ENCODE data around the gene TNRC18.

- 0 out of 2 replicates have a peak, but pooled peaks have one; percentile 17 for TF ChIP-seq HMGXB4 (CRISPR knock-in tag; IDR thresholded peaks at IDR 0.05)
- no peak for TF ChIP-seq CTCF (IDR thresholded peaks at IDR 0.05 in 2 of 3, conservative IDR thresholded peaks at IDR 0.05 in 1 of 3; ENCODE audit: insufficient read depth in 2 of 3, low read depth in 1 of 3, low read length in 3 of 3)
- TF ChIP-seq ZSCAN29 (IDR thresholded peaks at IDR 0.05), result no peak
- no peak for TF ChIP-seq MAFK (IDR thresholded peaks at IDR 0.05; ENCODE audit: low read length)
- TF ChIP-seq OTX1 (CRISPR knock-in tag; IDR thresholded peaks at IDR 0.05), result no peak
- no peak for TF ChIP-seq E2F8 (IDR thresholded peaks at IDR 0.05; ENCODE audit: low read depth, partially characterized antibody)
- no peak for TF ChIP-seq ZNF280A (IDR thresholded peaks at IDR 0.05; ENCODE audit: low read depth, partially characterized antibody)
- no peak for TF ChIP-seq DIDO1 (tag; IDR thresholded peaks at IDR 0.05; ENCODE audit: low read depth)
- TF ChIP-seq U2AF2 (optimal IDR thresholded peaks at IDR 0.05; ENCODE audit: low read depth, low read length), result no peak
- no peak for TF ChIP-seq HNRNPUL1 (IDR thresholded peaks at IDR 0.05; ENCODE audit: low read length)
- no peak for TF ChIP-seq EZH2 (IDR thresholded peaks at IDR 0.05; ENCODE audit: borderline replicate concordance, low read depth, low read length)
- no peak for TF ChIP-seq KLF10 (CRISPR knock-in tag; IDR thresholded peaks at IDR 0.05)
- TF ChIP-seq DNMT1 (IDR thresholded peaks at IDR 0.05), result no peak
Observed at GRCh38 chr7:5429857-5430611, 6.4 kb upstream of the TNRC18 start.
